HEK293T (cell line): ENCODE data around the gene ZNF429.

Source experiments
- ARNT ChIP-seq: fragments of 450-650 bp; IDR thresholded peaks from 2 replicates; pipeline ENCODE4 v1.6.1; 2017; ENCODE audit warnings: mild to moderate bottlenecking
- FOXM1 ChIP-seq: fragments of 450-650 bp; IDR thresholded peaks from 2 replicates; pipeline ENCODE4 v1.6.1; 2017; ENCODE audit warnings: mild to moderate bottlenecking, borderline replicate concordance
- HDGF ChIP-seq: fragments of 450-650 bp; IDR thresholded peaks from 2 replicates; pipeline ENCODE4 v1.6.1; 2017; ENCODE audit warnings: antibody characterized with exemption, borderline replicate concordance
- LEF1 ChIP-seq: fragments of 450-650 bp; IDR thresholded peaks from 2 replicates; pipeline ENCODE4 v1.6.1; 2017; ENCODE audit warnings: mild to moderate bottlenecking, borderline replicate concordance
- SUZ12 ChIP-seq: fragments of 450-650 bp; IDR thresholded peaks from 2 replicates; pipeline ENCODE4 v1.6.1; 2016; ENCODE audit warnings: mild to moderate bottlenecking

- TF ChIP-seq FOXM1 (no peak), SUZ12 (no peak), ARNT (no peak), HDGF (no peak), LEF1 (no peak)
These were observed 38.8 kb upstream of the ZNF429 start for GRCh38 chr19:21466627-21467026.
